ENCODE results near the gene DOCK11.
A peak's percentile ranks its signal among the peaks of the same experiment; 100 is the strongest.

Gene DOCK11

DNA sequence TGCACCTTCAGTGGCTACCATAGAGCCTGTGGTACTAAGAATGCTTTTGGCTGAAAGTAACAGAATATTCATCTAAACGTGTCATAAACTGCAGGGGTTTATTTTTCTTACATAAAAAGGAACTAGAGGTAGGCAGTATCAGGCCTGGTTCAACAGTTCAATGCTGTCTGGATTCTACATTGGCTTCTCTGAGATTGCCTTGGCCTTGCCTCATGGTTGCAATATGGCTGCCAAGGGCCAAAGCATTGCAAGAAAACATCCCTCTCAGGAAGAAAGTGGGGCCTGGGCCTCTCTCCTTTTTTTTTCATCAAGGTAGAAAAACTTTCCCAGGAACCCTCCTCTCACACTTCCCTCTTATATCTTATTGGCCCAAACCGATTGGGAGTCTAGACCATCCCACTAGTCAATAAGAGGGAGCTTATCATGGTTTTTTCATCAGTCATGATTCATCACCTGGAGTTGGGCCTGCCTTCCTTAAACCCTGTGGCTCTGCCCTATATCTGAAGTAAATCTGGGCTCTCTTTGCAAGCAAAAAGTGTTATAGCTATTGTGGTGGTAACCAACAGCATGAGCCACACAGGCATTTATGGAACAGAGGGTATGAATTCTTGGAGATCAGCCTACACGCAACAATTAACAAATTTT lies 1.8 kb upstream of the DOCK11 start:
- no peak overlapping the region for H2AFZ ChIP-seq (ENCODE audit: low read length)
- no peaks in the 10 kb centered on the region for H3K9me2 ChIP-seq (ENCODE audit: low read depth, low read length)
- no peaks in the 10 kb centered on the region for H3K27me3 ChIP-seq (ENCODE audit: insufficient read depth, low read length)
- TF ChIP-seq EZH2 (IDR thresholded peaks at IDR 0.05; ENCODE audit: borderline replicate concordance, low read length) = no peak
- TF ChIP-seq, protein P1, sequence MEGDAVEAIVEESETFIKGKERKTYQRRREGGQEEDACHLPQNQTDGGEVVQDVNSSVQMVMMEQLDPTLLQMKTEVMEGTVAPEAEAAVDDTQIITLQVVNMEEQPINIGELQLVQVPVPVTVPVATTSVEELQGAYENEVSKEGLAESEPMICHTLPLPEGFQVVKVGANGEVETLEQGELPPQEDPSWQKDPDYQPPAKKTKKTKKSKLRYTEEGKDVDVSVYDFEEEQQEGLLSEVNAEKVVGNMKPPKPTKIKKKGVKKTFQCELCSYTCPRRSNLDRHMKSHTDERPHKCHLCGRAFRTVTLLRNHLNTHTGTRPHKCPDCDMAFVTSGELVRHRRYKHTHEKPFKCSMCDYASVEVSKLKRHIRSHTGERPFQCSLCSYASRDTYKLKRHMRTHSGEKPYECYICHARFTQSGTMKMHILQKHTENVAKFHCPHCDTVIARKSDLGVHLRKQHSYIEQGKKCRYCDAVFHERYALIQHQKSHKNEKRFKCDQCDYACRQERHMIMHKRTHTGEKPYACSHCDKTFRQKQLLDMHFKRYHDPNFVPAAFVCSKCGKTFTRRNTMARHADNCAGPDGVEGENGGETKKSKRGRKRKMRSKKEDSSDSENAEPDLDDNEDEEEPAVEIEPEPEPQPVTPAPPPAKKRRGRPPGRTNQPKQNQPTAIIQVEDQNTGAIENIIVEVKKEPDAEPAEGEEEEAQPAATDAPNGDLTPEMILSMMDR (IDR thresholded peaks at IDR 0.05; ENCODE audit: low read length) = no peak
- no peak overlapping the region for H3K4me3 ChIP-seq (ENCODE audit: low read depth, low read length, poor library complexity, severe bottlenecking)
- no peaks in the 10 kb centered on the region for H3K36me3 ChIP-seq (ENCODE audit: insufficient read depth, low read length)
- H4K20me1 ChIP-seq (ENCODE audit: insufficient read depth, low read length) = no peaks in the 10 kb centered on the region
- peaks cover 6% of the 10 kb centered on the region for H3K79me2 ChIP-seq (ENCODE audit: insufficient read depth, low read length)
- H3K4me2 ChIP-seq (ENCODE audit: low read length) = no peak overlapping the region
- no peaks in the 10 kb centered on the region for H3K9me3 ChIP-seq (ENCODE audit: low read length)
- no peak overlapping the region for H3K9ac ChIP-seq (ENCODE audit: low read length)
- H3K4me1 ChIP-seq (ENCODE audit: insufficient read depth, low read length, severe bottlenecking) = peaks cover 23% of the 10 kb centered on the region
- H3F3A ChIP-seq (ENCODE audit: insufficient read depth, low read length) = 0 out of 2 replicates have a peak, but pooled peaks cover 3% of the 10 kb centered on the region
- H3K27ac ChIP-seq (ENCODE audit: low read depth, low read length, poor library complexity, severe bottlenecking) = no peak overlapping the region

DNA sequence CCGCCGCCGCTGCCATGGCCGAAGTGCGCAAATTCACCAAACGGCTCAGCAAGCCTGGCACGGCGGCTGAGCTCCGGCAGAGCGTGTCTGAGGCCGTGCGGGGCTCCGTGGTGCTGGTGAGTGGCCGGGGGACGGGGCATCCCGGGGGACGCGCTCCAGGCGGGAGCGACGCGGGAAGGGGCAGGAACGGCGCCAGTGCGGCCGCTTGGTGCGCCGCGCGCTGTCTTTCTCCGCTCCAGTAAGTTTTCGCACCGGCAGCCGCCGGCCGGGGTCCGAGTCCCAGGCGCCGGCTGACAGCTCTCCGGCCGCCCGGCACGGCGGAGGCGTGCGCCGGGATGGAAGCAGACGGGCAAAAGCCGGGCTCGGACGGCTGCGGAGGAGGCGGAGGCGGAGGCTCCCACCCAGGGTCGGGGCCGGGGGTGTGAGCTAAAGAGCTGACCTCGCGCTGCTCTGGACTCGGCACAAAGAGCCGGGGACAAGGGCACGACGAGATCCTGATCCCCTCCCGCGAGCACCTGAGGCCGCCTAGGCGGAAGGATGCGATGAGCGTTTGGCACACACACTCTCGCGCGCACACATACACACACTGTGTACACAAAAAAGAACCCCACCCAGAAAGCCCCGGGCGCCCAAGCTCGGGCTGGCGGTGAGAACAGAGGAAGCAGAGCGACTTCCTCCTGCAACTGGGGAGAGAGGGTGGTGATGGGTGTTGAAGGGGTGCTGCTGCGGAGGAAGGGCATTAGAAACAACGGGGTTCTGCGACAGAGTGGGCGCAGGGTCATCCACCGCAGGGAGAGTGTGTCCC lies 545 bp downstream of the DOCK11 start:
- Histone ChIP-seq H3K9ac (ENCODE audit: low read length) (peak overlapping the region; percentile 97), H4K20me1 (ENCODE audit: insufficient read depth, low read length) (no peaks in the 10 kb centered on the region), H2AFZ (ENCODE audit: low read length) (no peak overlapping the region), H3K4me2 (ENCODE audit: low read length) (peak overlapping the region; percentile 94), H3K27me3 (ENCODE audit: insufficient read depth, low read length) (no peaks in the 10 kb centered on the region), H3K9me2 (ENCODE audit: low read depth, low read length) (no peaks in the 10 kb centered on the region), H3K9me3 (ENCODE audit: low read length) (no peaks in the 10 kb centered on the region), H3F3A (ENCODE audit: insufficient read depth, low read length) (0 out of 2 replicates have a peak, but pooled peaks cover 3% of the 10 kb centered on the region), H3K4me1 (ENCODE audit: insufficient read depth, low read length, severe bottlenecking) (peaks cover 24% of the 10 kb centered on the region), H3K79me2 (ENCODE audit: insufficient read depth, low read length) (peaks cover 6% of the 10 kb centered on the region), H3K36me3 (ENCODE audit: insufficient read depth, low read length) (no peaks in the 10 kb centered on the region), H3K27ac (ENCODE audit: low read depth, low read length, poor library complexity, severe bottlenecking) (peak overlapping the region; percentile 86), H3K4me3 (ENCODE audit: low read depth, low read length, poor library complexity, severe bottlenecking) (peak overlapping the region; percentile 94)
- TF ChIP-seq EZH2 (IDR thresholded peaks at IDR 0.05; ENCODE audit: borderline replicate concordance, low read length) = no peak
- TF ChIP-seq, protein P1 (IDR thresholded peaks at IDR 0.05; ENCODE audit: low read length) = no peak

DNA sequence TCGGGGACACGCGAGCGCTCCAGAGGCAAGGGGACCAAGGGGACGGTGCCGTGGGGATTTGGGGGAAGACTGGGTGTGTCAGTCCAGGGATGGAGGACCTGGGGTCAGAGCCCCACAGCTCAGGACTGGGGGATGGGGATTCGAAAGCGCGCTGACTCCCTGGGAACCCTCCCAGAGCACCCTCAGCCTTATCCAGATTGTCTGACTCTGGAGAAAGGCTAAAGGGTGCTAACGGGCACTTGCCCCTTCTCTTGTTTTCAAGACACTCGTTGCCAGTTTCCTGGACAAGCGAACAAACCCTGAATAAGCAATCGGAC lies 1.1 kb downstream of the DOCK11 start:
- H3K27ac ChIP-seq (ENCODE audit: low read depth, low read length, poor library complexity, severe bottlenecking) = peak overlapping the region; percentile 86
- no peaks in the 10 kb centered on the region for H3K36me3 ChIP-seq (ENCODE audit: insufficient read depth, low read length)
- no peaks in the 10 kb centered on the region for H3K9me2 ChIP-seq (ENCODE audit: low read depth, low read length)
- H2AFZ ChIP-seq (ENCODE audit: low read length) = no peak overlapping the region
- H3K4me2 ChIP-seq (ENCODE audit: low read length) = peak overlapping the region; percentile 94
- H3K79me2 ChIP-seq (ENCODE audit: insufficient read depth, low read length) = peaks cover 6% of the 10 kb centered on the region
- peaks cover 30% of the 10 kb centered on the region for H3K4me1 ChIP-seq (ENCODE audit: insufficient read depth, low read length, severe bottlenecking)
- H4K20me1 ChIP-seq (ENCODE audit: insufficient read depth, low read length) = no peaks in the 10 kb centered on the region
- H3K9me3 ChIP-seq (ENCODE audit: low read length) = no peaks in the 10 kb centered on the region
- peak overlapping the region; percentile 97 for H3K9ac ChIP-seq (ENCODE audit: low read length)
- 0 out of 2 replicates have a peak, but pooled peaks cover 3% of the 10 kb centered on the region for H3F3A ChIP-seq (ENCODE audit: insufficient read depth, low read length)
- no peaks in the 10 kb centered on the region for H3K27me3 ChIP-seq (ENCODE audit: insufficient read depth, low read length)
- TF ChIP-seq EZH2 (IDR thresholded peaks at IDR 0.05; ENCODE audit: borderline replicate concordance, low read length) = no peak
- TF ChIP-seq, protein P1 (IDR thresholded peaks at IDR 0.05; ENCODE audit: low read length) = no peak
- H3K4me3 ChIP-seq (ENCODE audit: low read depth, low read length, poor library complexity, severe bottlenecking) = peak overlapping the region; percentile 94
